H7 (cell line): Measurements from ENCODE around the gene RGS9. TPM values are rescaled to one million over a fixed set of nuclear protein-coding genes. Genes with fewer than 3 reads are reported as not detected.

ENCODE experiments used
- DNase-seq: peaks from one replicate; pipeline ENCODE4 v3.0.0; 2012
- H3K27me3 ChIP-seq: 2 replicates; pipeline ENCODE4 v1.6.0; 2011; ENCODE audit warnings: mild to moderate bottlenecking, low read length; ENCODE audit not compliant: control insufficient read depth, insufficient read depth
- H3K36me3 ChIP-seq: replicated peaks from 2 replicates; pipeline ENCODE4 v1.5.1; 2011; ENCODE audit warnings: low read length; ENCODE audit not compliant: control insufficient read depth, insufficient read depth
- H3K4me3 ChIP-seq: 2 replicates; pipeline ENCODE4 v1.5.1; 2011; ENCODE audit warnings: low read depth, mild to moderate bottlenecking, control low read depth, low read length, moderate library complexity; ENCODE audit not compliant: insufficient read depth
- total RNA-seq: library from RNA; depleted of rRNA; stranded (reverse); fragments of >200 nt; shearing (Covaris generic); gene quantifications from 2 replicates; pipeline ENCODE4 v1.2.3, GENCODE V29; 2014

RGS9 gene
- total RNA-seq, 1 experiment from 2014 or later, result 5.1 TPM

DNA sequence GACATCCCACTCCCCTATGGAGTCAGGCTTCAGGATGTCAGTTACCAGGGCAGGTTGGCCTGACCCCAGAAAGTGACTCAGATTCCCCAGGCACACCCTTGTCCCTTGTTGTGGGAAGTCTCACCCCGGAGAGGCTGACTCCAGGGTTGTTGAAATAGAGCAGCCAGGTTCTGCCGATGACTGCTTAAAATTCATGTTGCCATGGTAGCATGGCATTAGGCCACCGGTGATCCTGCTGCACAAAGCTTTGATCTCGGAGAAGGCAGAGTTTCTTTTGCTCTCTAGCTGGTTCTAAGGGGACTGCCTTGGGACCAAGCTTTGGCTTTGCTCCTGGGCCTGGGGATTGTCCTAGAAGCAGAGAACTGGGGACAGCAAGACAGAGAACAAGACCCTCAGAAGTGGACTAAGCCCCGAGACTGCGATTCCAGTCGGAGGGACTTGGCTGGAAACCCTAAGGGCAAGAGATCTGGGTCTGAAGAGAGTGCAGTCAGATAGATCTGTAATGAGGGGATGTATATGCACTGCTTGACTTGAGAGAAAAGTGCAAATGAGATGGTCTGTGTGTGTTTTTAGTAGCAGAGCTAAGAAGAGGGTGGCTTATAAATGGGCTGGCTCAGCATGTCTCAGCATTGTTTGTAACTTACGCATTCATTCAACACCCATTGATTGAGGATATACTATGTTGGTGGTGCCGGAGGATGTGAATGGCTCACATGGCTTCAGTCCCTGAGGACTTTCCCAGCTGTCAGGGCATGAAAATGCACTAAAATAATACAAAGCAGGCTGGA, 106.9 kb downstream of the RGS9 start:
- no peak overlapping the region for H3K4me3 ChIP-seq

DNA sequence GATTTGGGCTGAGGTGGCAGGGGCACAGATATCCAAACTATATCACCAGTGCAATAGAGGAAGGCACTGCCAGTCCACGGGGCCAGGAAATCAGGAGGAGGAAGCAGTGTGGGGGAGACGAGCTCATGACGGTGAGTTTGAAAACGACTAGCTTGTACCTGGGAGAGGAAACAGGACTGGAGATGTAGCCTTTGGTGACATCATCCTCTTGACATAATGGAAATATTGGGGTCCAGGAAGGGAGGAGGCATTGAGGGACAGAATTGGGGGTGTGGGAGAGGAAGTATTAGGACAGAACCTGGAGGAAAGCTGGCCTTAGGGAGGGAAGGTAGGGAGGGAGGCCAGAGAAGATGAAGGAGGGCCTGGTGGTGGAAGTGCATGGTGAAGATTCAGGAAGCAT, 109.1 kb downstream of the RGS9 start:
- no peak overlapping the region for H3K4me3 ChIP-seq

More for the DNA sequence above, 106.9 kb downstream of the RGS9 start:
- Histone ChIP-seq H3K36me3 (no peaks in the 10 kb centered on the region), H3K27me3 (no peaks in the 10 kb centered on the region)
- peak; percentile 37 for DNase-seq

DNA sequence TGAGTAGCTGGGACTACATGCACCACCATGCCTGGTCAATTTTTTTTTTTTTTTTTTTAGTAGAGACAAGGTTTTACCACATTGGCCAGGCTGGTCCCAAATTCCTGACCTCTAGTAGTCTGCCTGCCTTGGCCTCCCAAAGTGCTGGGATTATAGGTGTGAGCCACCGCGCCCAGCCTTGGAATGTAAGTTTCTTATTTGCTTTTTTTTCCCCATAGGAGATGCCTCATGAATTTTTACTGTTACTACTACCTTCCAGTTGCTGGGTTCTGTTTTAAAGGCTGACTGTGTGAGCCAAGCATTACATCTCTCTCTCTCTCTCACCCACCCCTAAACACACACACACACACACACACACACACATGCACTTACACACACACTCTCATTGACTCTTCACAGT, 112.6 kb downstream of the RGS9 start:
- DNase-seq, result no peak
- H3K36me3 ChIP-seq, result no peaks in the 10 kb centered on the region
- H3K4me3 ChIP-seq, result no peak overlapping the region
- H3K27me3 ChIP-seq, result no peaks in the 10 kb centered on the region

More for the DNA sequence above, 109.1 kb downstream of the RGS9 start:
- DNase-seq, result no peak
- Histone ChIP-seq H3K36me3 (no peaks in the 10 kb centered on the region), H3K27me3 (no peaks in the 10 kb centered on the region)

DNA sequence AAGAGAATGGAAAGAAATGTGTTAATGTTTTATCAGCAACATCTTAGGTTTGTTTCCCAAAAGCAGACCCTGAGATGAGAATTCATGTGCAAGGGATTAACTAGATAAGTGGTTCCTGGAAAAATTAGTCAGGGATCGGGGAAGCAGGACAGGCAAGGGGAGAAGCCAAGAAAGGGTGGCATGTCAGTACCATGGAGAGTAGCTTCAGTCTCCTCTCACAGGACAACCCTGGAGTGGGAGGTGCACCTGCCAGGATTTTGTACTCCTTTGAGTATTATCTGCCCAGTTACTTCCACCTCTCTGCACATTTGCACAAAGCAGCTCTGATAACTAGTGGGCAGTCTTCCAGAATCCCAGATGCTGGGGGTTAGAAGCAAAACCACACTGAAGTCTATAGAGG, 117.0 kb downstream of the RGS9 start:
- no peaks in the 10 kb centered on the region for H3K27me3 ChIP-seq
- no peak for DNase-seq
- no peak overlapping the region for H3K4me3 ChIP-seq
- no peaks in the 10 kb centered on the region for H3K36me3 ChIP-seq

DNA sequence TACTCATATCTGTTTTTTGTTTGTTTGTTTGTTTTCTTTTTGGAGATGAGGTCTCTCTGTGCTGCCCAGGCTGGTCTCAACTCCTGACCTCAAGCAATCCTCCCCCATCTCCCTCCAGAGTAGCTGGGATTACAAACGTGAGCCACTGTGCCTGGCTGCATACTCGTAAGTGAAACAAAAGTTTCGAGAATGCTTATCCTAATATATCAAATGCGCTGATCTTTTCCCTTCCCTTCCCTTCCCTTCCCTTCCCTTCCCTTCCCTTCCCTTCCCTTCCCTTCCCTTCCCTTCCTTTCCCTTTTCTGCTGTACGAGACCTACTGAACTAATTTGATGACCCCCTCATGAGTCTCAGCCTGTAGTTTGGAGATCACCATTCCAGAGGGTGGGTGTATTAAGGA, 122.1 kb downstream of the RGS9 start:
- Histone ChIP-seq H3K36me3 (no peaks in the 10 kb centered on the region), H3K4me3 (no peak overlapping the region), H3K27me3 (no peaks in the 10 kb centered on the region)
- DNase-seq, result no peak

DNA sequence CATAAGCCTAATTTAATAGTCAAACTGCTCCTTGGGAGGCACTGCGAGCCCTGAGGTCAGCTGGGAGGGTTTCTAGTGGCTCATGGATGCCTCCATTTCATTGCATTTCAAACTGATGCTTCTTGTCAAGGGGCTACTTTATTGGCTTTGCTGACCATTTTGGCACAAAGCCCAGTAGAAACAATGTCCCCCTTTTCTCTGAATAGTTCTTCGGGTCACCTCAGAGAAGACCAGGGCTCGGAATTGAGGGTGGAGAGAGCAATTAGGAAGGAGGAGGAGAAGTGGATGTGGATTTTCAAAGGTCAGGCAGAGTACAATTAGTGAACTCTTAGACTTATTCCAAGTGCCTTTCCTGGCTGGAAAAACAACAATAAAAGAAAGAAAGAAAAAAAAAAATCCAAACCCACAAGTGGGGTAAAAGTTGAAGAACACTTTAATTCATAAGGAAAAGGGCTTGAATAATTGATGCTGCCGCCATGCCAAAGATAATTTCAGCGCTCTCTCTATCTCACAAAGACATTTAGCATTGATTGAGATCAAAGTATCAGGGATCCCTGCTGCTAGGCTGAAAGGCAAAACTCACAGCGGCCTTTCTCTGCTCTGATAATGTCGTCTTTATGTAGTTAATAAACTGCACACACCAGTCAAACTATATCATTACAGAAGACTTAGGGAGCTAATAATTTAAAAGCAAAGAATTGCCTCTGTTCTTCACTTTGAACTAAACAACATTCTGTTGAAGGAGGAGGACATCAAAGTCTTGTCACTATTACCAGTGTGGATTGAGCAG, 122.7 kb downstream of the RGS9 start:
- DNase-seq, result no peak
- no peaks in the 10 kb centered on the region for H3K27me3 ChIP-seq

DNA sequence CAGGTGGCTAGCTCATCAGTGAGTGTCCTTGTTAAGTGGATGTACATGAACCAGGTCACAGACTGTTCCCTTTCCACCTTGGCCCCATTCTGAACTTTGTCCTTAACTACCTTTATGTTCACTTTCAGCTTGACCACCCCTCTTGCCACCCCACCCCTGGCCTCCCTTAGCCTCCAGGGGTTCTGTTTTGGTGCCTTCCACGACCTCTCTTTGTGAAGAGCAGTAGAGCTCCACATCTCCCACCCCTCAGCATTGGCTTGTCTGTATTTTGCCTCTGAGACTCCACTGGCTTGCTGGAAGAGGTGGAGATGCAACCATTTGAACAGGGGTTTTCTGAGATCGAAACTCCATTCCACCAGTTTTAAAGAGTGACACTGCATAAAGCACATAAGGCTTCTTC, 123.5 kb downstream of the RGS9 start:
- DNase-seq, result no peak
- Histone ChIP-seq H3K36me3 (no peaks in the 10 kb centered on the region), H3K4me3 (no peak overlapping the region), H3K27me3 (no peaks in the 10 kb centered on the region)

More for the DNA sequence above, 122.7 kb downstream of the RGS9 start:
- no peaks in the 10 kb centered on the region for H3K36me3 ChIP-seq
- H3K4me3 ChIP-seq, result no peak overlapping the region

DNA sequence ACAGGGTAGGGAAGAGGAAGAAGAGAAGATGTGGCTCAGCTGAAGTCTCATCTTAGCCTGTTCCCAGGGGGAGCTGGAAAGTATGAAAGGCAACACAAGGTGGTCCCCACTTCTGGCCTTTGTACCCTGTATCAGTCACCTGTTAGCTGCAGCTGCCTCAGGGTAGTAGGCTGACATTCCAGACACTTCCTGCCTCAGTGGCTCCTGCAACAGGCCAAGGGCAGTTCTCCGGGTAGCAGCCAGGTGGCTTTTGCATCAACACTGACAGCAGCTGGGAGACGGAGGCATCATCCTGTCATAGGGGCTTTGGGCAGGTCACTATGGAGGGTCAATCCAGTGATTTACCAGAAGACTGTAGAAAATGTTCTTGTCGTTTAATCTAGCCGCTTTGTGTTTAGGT, 124.0 kb downstream of the RGS9 start:
- Histone ChIP-seq H3K36me3 (no peaks in the 10 kb centered on the region), H3K4me3 (no peak overlapping the region), H3K27me3 (no peaks in the 10 kb centered on the region)
- peak; percentile 31 for DNase-seq

DNA sequence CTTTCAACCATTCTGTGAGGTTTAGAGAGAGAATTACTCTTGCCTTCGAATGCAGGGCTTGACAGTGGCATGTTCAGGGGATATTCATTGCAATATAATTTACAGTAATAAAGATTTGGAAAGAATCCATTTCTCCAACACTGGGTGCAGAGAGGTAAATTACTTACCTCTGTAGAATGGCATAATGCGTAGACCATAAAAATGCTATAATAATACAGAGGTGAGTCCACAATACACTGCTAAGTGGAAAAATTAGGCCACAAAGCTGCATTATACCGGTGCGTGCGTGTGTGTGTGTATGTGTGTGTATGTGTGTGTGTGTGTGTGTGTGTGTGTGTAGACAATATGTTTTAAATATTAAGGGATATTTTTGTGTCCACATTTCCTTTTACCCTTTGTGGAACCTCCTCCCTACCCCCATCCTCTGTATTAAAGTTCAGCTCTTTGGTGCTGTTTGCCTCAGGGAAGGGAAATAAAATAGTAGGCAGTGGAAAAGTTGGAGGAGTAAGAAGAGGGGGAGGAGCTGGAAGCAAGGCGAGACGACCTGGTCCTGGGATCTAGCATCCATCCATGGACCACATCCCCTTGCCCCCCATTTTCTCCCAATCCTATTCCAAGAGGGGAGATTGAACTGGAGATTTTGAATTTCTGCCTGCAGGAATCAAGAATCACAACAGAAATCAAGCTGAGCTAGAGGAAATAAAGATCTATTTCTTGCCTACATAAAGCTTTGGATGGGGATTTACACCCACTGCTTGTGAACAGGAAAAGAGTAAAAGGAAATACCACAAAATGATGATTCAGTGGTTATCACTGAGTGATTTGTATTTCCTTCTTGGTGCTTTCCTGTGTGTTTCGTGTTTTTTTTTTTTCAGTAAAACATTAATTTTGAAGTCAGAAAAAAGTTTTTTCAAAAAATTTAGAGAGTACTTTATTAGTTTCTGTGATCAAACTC, 124.8 kb downstream of the RGS9 start:
- DNase-seq, result no peak
- Histone ChIP-seq H3K27me3 (no peaks in the 10 kb centered on the region), H3K36me3 (no peaks in the 10 kb centered on the region), H3K4me3 (no peak overlapping the region)

DNA sequence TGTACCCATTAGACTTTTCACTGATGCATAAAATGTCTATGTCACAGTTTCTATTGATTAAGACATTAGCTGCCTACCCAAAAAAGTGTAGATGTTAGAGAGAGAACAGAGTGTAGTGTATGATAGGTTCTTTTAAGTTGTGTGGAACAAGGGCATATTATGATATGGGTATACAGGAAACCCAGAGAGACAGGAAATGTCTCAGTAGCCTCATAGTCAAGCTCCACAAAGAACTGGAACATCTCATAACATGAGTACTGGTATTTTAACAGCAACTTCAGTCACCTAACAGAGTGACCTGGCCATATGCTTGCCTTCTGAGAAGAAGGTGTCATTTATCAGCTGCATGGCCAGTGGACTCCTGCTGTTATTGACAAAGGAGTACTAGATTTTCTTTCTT, 128.1 kb downstream of the RGS9 start:
- Histone ChIP-seq H3K4me3 (no peak overlapping the region), H3K36me3 (no peaks in the 10 kb centered on the region), H3K27me3 (no peaks in the 10 kb centered on the region)
- no peak for DNase-seq

DNA sequence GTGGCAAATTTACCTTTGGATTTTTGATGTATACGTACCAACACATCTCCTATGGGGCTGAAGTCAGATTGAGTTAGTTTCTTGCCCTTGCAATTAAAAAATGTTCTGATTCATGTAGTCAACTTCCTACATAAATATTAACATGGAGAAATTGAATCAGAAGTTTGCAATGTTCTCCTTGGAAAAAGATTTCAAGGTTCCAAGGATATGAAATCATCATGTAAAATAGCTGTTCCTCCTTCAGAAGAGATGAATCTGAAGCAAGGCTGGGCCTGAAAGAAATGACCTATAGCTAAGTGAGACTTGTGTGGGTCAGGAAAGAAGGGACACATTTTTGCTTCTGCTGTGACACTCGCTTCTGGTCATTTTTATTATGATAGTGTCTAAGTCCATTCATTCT, 131.7 kb downstream of the RGS9 start:
- no peaks in the 10 kb centered on the region for H3K36me3 ChIP-seq
- H3K4me3 ChIP-seq, result no peak overlapping the region
- no peak for DNase-seq
- H3K27me3 ChIP-seq, result no peaks in the 10 kb centered on the region

DNA sequence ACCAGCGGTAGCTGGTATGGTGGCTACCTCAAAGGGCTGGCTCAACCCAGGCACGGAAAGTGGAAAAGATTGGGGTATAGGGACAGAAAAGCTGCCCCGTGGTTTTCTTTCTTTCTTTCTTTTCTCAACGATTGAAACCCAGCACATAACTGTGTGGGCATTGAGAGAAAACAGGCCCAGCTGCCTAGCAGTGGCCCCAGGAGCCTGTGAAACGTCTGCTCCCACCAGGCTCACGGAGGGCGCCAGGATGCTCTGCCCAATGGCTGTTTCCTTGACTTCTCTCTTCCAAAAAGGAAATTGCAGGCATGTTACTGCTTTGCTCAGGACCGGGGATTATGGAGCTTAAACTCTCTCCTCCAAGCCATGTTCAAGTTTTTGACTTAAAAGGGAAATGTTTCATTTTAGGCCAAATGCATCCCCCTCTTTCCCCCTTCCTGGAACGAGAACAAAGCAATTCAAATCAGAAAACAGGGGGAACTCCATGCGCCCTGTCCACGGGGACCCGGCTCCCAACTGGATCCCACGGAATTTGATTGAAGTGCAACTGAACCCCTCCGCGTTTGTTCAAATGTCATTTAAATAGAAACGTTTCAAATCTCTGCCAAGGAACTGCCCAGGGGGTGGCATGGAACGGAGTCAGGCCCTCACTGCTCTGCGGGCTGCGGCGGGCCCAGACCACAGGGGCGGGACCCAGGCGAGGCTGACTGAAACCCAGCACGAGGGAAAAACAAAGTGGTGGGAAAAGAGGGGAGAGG, 133.5 kb downstream of the RGS9 start:
- Histone ChIP-seq H3K4me3 (no peak overlapping the region), H3K27me3 (no peaks in the 10 kb centered on the region), H3K36me3 (no peaks in the 10 kb centered on the region)
- DNase-seq, result peak; percentile 49

DNA sequence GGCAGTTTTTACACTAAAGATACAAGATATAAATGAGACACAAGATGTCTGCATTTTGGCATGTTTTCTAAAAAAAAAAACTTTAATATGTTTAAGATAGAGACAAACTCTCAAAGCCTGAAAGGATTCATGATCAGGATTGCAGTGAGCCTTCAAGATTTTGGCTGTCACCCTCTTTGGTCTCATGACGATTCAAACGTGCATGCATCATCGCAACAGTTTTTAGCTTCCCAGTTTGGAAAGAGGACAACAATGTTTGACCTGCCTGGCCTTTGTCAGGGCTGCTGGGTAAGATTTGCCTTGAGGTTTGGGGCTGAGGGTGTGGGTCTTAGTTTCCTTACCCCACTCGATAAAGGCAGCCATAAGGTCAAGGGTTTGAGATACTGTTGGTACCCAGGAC, 134.1 kb downstream of the RGS9 start:
- H3K36me3 ChIP-seq, result no peaks in the 10 kb centered on the region

More for the DNA sequence above, 134.1 kb downstream of the RGS9 start:
- DNase-seq, result no peak
- H3K4me3 ChIP-seq, result no peak overlapping the region
- H3K27me3 ChIP-seq, result no peaks in the 10 kb centered on the region
